ENCODE measurements around the gene LCN9.

DNA sequence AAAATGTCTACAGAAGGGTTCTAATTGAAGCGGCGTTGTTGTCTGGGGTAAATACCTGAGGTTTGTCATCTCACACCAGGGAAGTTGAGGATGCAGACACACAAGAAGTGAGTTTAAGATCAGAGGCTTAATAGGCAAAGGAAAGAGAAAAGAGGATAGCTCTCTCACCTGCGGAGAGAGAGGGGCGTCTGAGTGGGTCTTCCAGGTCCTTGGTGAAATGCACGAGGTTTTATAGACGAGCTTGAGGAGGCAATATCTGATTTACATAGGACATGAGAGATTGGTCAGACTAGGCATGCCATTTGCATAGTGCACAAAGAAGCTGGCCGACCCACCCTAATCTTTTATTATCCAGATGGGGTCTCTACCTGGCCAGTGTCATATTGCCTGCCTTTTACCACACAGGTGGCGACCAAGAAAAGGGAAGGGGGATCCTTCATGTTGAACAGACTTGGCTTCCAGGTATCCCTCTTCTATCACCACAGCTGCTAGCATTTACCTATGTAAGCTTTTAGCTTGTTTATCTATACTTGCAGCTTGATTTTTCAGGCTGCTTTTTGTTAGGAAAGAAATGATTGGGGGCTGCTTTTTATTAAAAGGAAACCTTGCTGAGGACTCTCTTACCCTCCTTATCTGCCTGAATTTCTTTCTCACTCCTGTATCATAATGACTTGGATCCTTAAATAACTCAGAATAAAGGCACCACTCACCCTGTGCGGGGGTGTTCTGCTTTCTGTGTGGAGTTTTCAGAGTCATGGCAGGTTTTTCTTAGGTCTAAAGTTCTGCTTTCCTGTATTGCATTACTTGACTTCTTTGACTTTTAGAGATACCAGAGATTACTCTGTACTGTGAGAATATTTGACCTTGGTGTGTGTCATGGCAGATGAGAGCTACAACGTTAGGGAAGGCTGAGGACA is 14.4 kb upstream of the LCN9 start:
- TF ChIP-seq, protein P1, sequence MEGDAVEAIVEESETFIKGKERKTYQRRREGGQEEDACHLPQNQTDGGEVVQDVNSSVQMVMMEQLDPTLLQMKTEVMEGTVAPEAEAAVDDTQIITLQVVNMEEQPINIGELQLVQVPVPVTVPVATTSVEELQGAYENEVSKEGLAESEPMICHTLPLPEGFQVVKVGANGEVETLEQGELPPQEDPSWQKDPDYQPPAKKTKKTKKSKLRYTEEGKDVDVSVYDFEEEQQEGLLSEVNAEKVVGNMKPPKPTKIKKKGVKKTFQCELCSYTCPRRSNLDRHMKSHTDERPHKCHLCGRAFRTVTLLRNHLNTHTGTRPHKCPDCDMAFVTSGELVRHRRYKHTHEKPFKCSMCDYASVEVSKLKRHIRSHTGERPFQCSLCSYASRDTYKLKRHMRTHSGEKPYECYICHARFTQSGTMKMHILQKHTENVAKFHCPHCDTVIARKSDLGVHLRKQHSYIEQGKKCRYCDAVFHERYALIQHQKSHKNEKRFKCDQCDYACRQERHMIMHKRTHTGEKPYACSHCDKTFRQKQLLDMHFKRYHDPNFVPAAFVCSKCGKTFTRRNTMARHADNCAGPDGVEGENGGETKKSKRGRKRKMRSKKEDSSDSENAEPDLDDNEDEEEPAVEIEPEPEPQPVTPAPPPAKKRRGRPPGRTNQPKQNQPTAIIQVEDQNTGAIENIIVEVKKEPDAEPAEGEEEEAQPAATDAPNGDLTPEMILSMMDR (IDR thresholded peaks at IDR 0.05): no peak
- no peak for TF ChIP-seq POLR2A (IDR thresholded peaks at IDR 0.05)
